ENCODE results near the gene TMEM132E. TPM values are rescaled to one million over a fixed set of nuclear protein-coding genes. Genes with fewer than 3 reads are reported as not detected.

The TMEM132E gene
- total RNA-seq, 1 experiment from 2014 or later, result 1.7 TPM

DNA sequence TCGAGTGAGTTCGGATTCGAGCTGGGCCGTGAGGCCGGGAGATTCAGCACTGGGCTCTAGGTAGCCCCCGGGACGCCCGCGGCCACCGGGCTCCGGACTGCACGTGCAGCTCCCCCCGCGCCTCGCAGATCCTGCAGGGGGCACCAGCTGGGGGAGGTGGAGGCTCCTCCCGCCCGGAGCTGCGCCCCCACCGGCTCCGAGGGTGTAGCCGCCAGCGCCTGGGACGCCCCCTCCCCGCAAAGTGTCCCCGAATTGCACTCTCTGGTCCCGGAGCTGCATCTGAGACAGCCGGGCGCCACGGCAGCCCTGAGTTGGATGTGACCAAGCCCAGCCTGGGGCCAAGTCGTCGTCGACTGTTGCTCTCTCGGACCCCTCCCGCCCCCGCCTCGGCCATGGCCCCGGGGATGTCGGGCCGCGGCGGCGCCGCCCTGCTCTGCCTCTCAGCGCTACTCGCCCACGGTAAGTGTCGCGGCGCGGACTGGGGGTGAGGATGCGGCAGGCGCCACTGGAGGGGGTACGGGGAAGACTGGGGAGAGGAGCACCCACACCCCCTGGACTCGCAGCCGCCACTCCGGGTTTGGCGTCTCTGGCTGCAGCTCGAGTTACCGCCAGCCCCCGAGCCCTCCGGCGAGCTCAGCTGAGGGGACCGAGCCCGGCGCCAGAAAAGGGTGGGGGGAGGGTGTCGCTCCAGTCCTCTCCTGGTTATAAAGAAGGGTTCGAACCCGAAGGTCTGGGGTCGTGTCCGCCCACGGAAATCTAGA is 1.5 kb downstream of the TMEM132E start:
- Histone ChIP-seq H3K27me3 (ENCODE audit: control insufficient read depth, insufficient read depth, low read length) (peaks cover 99% of the 10 kb centered on the region), H3K36me3 (replicated peaks; ENCODE audit: control insufficient read depth, insufficient read depth, low read length) (no peaks in the 10 kb centered on the region), H3K4me3 (ENCODE audit: insufficient read depth, low read depth, low read length) (peak overlapping the region; percentile 38)
- peak; percentile 87 for DNase-seq

DNA sequence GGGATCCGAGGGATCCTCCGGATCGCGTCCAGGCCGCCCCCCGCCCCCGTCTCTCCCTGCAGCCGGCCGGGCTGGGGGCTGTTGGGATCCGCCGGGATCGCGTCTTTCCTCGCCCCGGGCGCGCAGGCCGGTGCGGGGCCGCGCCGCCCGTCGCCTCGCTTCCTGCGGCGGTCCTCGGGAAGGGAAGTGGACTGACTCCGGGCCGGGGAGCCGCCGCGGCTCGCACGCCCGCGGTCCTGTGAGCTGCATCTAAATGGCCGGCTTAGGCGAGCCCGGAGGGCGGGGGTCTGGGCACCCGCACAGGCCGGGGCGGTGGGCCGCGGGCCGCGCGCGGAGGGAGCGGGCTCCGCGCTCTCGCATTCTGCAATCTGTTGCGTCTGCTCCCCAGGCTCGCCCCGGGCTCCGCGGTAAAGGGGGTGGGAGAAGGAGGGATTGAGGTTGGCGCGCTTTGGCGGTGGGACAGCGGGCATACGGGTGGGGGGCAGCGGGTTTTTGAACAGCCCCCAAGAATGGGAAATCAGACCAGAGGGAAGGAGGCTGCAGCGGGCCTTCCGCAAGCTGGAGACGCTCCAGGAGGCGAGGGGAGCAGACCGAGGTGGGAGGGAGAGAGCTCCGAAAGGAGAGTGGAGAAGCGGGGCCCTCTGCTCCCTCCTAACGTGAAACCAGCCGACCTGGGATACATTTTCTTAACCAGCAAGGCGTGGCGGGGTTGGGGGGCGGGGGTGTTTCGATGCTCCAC is 2.2 kb downstream of the TMEM132E start:
- Histone ChIP-seq H3K36me3 (replicated peaks; ENCODE audit: control insufficient read depth, insufficient read depth, low read length) (no peaks in the 10 kb centered on the region), H3K27me3 (ENCODE audit: control insufficient read depth, insufficient read depth, low read length) (peaks cover 98% of the 10 kb centered on the region), H3K4me3 (ENCODE audit: insufficient read depth, low read depth, low read length) (peak overlapping the region; percentile 38)
- DNase-seq, result peak; percentile 85

DNA sequence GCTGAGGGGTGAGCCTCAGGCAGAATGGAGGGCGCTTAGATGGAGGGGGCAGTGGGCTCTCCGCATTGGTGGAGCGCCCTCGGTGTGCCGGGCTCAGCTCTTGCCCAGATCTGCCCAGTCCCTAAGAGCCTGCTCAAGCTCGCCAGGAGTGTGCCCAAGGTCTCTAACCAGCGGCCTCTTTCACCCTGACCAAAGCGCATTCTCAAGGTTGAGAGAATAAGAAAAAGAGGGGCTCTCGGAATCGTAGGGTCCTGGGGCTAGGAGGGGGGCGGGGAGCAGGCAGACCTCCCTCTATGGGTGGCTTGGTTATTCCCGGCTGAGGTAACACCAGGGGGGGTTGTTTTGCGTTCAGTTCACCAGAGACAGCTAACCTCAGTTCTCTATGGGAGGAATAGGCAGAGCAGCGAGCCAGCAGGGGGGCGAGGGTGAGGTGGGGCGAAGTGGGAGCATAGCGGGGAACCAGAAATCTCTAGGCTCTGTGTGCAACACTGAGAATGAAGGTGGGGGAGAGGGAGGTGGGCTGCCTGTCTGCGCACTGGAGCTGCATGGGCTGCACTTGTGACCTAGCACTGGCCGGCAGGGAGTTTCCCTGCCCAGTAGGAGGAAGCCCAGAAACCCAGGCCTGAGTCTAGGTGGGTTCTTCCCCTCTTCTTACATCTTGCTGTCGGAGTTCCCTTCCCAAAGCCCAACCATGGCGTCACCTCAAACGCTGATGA is 3.0 kb downstream of the TMEM132E start:
- Histone ChIP-seq H3K27me3 (ENCODE audit: control insufficient read depth, insufficient read depth, low read length) (peaks cover 93% of the 10 kb centered on the region), H3K36me3 (replicated peaks; ENCODE audit: control insufficient read depth, insufficient read depth, low read length) (no peaks in the 10 kb centered on the region), H3K4me3 (ENCODE audit: insufficient read depth, low read depth, low read length) (peak overlapping the region; percentile 38; the same call in 1 of the 2 replicates)
- peak; percentile 80 for DNase-seq

DNA sequence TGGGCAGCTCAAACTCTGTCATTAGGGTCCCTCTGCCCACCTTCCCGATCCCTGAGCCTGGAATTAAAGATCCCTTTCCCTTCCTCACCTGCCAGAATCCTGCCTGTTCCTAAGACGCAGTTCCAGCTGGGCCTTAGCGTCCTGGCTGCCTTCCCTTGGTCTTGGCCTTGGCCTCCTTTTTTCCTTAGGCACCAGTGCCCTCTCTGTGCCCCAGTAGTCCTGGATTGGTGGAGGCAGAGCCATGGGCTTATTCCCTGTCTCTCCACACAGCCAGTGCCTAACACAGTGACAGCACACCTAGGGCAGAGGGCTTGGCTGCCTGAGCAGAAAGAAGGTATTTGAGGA is 3.5 kb downstream of the TMEM132E start:
- H3K4me3 ChIP-seq (ENCODE audit: insufficient read depth, low read depth, low read length), result no peak overlapping the region
- peaks cover 92% of the 10 kb centered on the region for H3K27me3 ChIP-seq (ENCODE audit: control insufficient read depth, insufficient read depth, low read length)
- DNase-seq, result no peak
- no peaks in the 10 kb centered on the region for H3K36me3 ChIP-seq (replicated peaks; ENCODE audit: control insufficient read depth, insufficient read depth, low read length)

DNA sequence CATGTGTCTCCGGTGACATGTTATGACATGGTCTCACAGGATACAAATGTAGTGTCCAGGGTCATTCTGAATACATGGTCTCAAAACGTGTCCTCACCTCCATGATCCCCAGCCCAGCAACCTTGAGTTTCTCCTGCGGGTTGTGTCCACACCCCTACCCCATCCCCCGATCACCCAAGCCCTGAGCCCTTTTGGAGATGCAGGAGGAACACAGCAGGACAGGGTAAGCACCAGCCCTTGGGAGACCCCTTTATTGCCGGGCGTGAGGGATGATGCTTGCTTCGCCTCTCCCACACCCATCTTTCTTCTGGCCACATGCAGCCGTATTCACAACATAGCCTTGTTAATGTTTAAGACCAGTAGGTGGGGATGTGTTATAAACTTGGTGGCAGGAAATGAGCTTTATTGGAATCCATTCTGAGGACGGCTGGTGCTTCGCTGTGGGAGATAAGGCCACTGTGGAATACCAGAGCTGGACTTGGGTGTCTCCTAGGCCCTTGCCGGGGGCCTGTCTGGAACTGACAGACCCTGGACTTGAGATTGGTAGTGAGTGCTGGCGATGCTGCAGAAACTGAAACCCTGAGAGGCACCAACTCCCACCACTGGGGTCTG is 5.5 kb downstream of the TMEM132E start:
- Histone ChIP-seq H3K36me3 (replicated peaks; ENCODE audit: control insufficient read depth, insufficient read depth, low read length) (no peaks in the 10 kb centered on the region), H3K4me3 (ENCODE audit: insufficient read depth, low read depth, low read length) (no peak overlapping the region), H3K27me3 (ENCODE audit: control insufficient read depth, insufficient read depth, low read length) (peaks cover 74% of the 10 kb centered on the region)
- DNase-seq, result peak; percentile 62

DNA sequence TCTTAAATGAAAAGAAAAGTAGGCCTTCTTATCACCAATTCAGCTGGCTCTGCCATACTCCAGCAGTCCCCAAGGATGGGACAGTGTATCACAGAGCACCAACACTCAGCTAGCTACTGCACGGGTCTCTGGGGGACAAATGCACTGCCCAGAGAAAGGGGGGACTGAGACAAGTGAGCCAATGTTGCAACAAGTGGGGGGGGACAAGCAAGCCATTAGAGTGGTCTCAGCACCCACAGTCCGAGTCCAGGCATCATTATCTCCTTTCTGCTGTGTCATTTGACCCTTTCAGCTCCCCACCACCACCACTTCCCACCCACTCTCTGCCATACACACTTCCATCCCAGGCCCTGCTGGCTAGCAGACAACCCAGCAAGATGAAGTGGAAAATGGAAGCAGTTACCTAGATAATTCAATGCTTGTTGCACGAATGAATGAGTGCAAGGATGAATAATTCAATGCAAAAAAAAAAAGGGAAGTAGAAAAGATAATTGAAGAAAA is 7.0 kb downstream of the TMEM132E start:
- H3K27me3 ChIP-seq (ENCODE audit: control insufficient read depth, insufficient read depth, low read length), result peaks cover 63% of the 10 kb centered on the region
- H3K4me3 ChIP-seq (ENCODE audit: insufficient read depth, low read depth, low read length), result no peak overlapping the region
- no peaks in the 10 kb centered on the region for H3K36me3 ChIP-seq (replicated peaks; ENCODE audit: control insufficient read depth, insufficient read depth, low read length)
- no peak for DNase-seq

DNA sequence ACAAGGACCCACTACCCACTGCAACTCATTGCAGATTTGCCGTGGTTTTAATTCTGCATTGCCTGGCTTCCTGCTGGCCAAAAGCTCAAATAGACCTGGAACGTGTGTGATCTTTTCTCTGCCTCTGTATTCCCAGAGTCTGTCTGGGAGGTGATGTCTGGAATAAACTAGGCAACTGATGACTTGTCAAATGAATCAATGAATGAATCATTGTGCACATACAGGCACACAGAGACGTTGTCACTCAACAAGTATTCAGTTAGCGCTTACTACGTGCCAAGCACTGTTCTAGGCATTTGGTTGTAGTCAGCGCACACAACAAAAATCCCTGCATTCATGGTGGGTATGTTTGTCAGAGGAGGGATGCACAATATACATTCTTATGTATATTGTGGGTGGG is 8.9 kb downstream of the TMEM132E start:
- peaks cover 44% of the 10 kb centered on the region for H3K27me3 ChIP-seq (ENCODE audit: control insufficient read depth, insufficient read depth, low read length)
- no peaks in the 10 kb centered on the region for H3K36me3 ChIP-seq (replicated peaks; ENCODE audit: control insufficient read depth, insufficient read depth, low read length)
- DNase-seq, result no peak
- H3K4me3 ChIP-seq (ENCODE audit: insufficient read depth, low read depth, low read length), result no peak overlapping the region

DNA sequence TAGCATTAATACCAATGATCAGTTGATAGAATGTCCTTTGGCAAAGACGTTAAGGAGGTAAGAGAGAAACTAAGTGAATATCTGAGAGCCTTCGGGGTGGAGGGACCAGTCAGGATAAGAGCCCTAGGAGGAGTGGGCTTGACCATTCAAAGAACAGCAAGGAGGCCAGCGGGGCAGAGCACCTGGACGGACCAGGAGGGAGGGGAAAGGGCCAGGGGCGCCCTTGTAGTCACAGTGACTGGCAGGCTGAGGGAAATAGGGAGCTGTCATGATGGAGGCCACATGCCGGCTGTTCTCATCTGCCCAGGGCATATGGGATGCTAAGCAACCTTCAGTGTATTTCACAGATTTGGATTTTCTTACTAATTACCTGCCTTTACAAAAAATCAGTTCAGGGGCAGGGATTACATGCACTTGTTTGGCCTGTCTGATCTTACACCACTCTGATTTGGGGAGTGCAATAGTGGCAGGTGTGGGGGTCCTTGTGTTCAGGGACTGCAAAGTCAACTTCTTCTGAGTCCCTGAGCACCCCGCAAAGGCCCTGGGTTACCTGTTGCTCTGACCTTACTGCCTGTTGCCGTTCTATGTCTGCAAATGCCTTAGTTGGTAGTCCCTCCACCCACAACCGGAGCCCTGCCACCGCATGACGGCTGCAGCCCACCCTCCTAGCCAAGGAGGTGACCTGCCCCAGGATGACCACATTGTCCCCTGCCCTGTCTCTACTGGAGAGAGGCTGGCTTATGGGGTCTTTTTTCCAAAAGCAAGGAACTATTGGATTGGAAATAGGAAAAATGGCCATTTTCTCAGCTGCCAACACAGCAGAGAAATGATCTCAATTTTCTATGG is 10.0 kb downstream of the TMEM132E start:
- DNase-seq, result no peak
- no peak overlapping the region for H3K4me3 ChIP-seq (ENCODE audit: insufficient read depth, low read depth, low read length)
- H3K36me3 ChIP-seq (replicated peaks; ENCODE audit: control insufficient read depth, insufficient read depth, low read length), result no peaks in the 10 kb centered on the region
- peaks cover 33% of the 10 kb centered on the region for H3K27me3 ChIP-seq (ENCODE audit: control insufficient read depth, insufficient read depth, low read length)

DNA sequence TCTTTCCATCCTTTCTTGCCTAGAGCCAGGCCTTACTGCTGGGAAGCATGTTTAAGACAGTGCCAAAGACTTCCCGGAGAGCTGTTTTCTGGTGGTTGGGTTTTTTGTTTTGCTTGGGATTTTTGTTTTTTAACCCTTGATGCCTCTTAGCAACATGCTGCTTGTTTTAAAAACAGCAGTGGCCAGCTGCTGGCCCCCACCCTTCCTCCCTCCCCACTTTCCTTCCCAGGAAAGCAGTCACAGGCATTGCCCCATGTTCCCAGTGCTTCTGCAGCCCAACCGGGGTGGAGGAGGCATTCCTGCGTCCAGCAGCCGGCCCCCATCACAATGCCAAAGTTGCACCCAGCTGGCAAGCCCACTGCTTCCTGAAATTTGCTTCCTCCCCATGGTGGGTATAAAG is 12.6 kb downstream of the TMEM132E start:
- peaks cover 15% of the 10 kb centered on the region for H3K27me3 ChIP-seq (ENCODE audit: control insufficient read depth, insufficient read depth, low read length)

DNA sequence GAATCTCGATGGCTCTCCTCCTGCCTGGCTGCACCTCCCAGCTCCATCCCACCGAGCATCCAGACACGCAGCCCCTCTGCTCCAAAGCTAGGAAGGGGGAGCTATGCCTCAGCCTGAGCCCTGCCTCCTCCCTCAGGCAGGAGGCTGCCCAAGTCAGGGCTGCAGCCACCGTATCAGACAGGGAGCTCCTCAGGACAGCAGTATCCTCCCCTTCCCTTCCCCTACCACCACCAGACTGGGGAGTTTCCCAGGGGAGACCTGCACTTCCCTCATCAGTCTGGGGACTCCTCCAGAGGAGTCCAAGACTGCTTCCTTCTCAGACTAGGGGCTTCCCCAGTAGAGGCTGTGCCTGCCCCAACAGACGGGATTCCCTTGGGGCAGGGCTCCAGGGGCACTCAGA is 17.5 kb downstream of the TMEM132E start:
- Histone ChIP-seq H3K4me3 (ENCODE audit: insufficient read depth, low read depth, low read length) (no peak overlapping the region), H3K36me3 (replicated peaks; ENCODE audit: control insufficient read depth, insufficient read depth, low read length) (no peaks in the 10 kb centered on the region), H3K27me3 (ENCODE audit: control insufficient read depth, insufficient read depth, low read length) (peaks cover 3% of the 10 kb centered on the region; the same call in 1 of the 2 replicates)
- no peak for DNase-seq

More for the DNA sequence above, 12.6 kb downstream of the TMEM132E start:
- H3K4me3 ChIP-seq (ENCODE audit: insufficient read depth, low read depth, low read length), result no peak overlapping the region
- H3K36me3 ChIP-seq (replicated peaks; ENCODE audit: control insufficient read depth, insufficient read depth, low read length), result no peaks in the 10 kb centered on the region
- no peak for DNase-seq

DNA sequence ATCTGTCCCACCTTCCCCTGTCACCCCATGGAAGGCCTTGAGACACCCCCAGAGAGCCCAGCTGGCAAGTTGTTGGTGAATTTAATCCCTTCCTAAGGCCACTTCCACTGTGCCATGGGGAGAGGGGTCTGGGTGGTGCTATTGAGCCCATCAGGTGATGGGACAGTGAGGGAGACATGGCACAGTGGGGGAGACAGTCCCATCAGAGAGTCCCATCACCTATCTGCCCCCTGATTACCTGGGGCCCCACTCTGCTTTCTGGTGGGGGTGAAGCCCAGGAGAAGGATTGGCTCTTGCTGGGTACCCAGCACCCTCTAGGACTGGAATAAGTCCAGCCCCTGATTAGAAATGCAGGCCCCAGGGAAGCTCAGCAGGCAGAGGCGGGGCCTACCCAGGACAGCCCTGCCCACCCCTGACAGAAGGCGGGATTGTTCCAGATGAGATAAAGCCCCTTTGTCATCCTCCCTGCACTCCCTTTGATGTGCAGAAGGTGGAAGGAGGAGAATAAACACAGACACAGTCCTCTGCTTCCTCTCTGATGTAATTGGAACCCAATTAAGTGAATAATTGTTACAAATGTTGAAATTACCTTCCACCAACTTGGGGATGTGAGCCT is 18.9 kb downstream of the TMEM132E start:
- peaks cover 3% of the 10 kb centered on the region; the same call in 1 of the 2 replicates for H3K27me3 ChIP-seq (ENCODE audit: control insufficient read depth, insufficient read depth, low read length)
- peak; percentile 82 for DNase-seq
- H3K36me3 ChIP-seq (replicated peaks; ENCODE audit: control insufficient read depth, insufficient read depth, low read length), result no peaks in the 10 kb centered on the region
- no peak overlapping the region for H3K4me3 ChIP-seq (ENCODE audit: insufficient read depth, low read depth, low read length)

DNA sequence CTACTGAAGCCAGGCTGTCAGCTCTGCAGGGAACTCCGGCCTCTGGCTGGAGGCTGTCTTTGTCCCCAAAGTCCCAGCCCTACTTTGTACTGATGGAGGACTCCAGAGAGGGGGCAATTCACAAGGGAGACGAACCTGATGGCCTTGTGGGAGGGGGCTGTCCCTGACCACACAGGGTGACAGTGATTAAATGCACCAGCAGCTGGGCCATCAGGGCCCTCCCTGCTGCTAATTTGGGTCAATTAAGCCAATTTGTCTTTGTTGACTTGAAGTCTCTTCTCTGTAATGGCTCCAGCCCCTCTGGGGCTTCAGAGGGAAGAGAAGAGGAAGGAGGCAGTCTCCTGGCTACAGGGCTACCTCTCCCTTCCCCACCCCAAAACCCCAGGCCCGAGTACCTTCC is 22.0 kb downstream of the TMEM132E start:
- no peak for DNase-seq
- no peaks in the 10 kb centered on the region; the same call in 1 of the 2 replicates for H3K27me3 ChIP-seq (ENCODE audit: control insufficient read depth, insufficient read depth, low read length)
- H3K36me3 ChIP-seq (replicated peaks; ENCODE audit: control insufficient read depth, insufficient read depth, low read length), result no peaks in the 10 kb centered on the region
- no peak overlapping the region for H3K4me3 ChIP-seq (ENCODE audit: insufficient read depth, low read depth, low read length)

DNA sequence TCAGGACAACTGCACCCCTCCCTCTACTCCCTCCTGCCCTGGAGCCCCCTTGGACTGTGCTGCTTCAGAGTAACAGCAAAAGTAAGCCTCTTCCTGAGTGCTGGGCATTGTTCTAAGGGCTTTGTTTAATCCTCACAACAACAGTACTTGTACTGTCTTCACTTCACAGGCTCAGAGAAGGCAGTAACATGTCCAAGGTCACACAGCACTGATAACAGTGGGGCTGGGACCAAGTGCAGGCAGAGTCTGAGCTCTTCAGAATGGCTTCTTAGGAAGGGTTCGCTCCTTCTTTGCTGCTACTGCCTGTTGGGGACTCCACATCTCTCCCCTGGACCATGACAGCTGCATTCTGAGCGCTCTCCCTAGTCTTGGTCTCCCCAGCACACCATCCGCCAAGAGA is 24.6 kb downstream of the TMEM132E start:
- Histone ChIP-seq H3K36me3 (replicated peaks; ENCODE audit: control insufficient read depth, insufficient read depth, low read length) (no peaks in the 10 kb centered on the region), H3K27me3 (ENCODE audit: control insufficient read depth, insufficient read depth, low read length) (no peaks in the 10 kb centered on the region), H3K4me3 (ENCODE audit: insufficient read depth, low read depth, low read length) (no peak overlapping the region)
- no peak for DNase-seq
